Prostate gland (tissue), 2 donors: Measurements from ENCODE around the gene DOCK4. TPM values are rescaled to one million over a fixed set of nuclear protein-coding genes. Genes with fewer than 3 reads are reported as not detected.

Source experiments
- DNase-seq: peaks from one replicate; pipeline ENCODE4 v3.0.0-alpha.2; 2019; ENCODE audit warnings: low spot score
- H3K27ac ChIP-seq, 2 donors: fragments of 200-600 bp; sonication (generic); 2 replicates each; pipeline ENCODE4 v1.5.1; 2017 to 2019
- H3K27me3 ChIP-seq: fragments of 200-600 bp; sonication (generic); replicated peaks from 2 replicates; pipeline ENCODE4 v1.5.1; 2019; ENCODE audit not compliant: insufficient read depth
- H3K36me3 ChIP-seq, 2 donors: fragments of 200-600 bp; sonication (generic); 1 replicate in 1 of 2; 2 replicates in 1 of 2; pipeline versions ENCODE4 v1.5.1 to v1.8.1; 2017 to 2019
- H3K4me1 ChIP-seq: fragments of 200-600 bp; sonication (generic); replicated peaks from 2 replicates; pipeline ENCODE4 v1.5.1; 2019
- H3K4me3 ChIP-seq, 2 donors: fragments of 200-600 bp; sonication (generic); 2 replicates each; pipeline ENCODE4 v1.5.1; 2017 to 2019
- H3K9me3 ChIP-seq: fragments of 200-600 bp; sonication (generic); 2 replicates; pipeline ENCODE4 v1.5.1; 2017
- POLR2A ChIP-seq: fragments of 450-650 bp; IDR thresholded peaks from one replicate; pipeline ENCODE4 v1.6.1; 2016; ENCODE audit warnings: antibody characterized with exemption, mild to moderate bottlenecking
- POLR2AphosphoS5 ChIP-seq: sonication (generic); formaldehyde crosslinking; IDR thresholded peaks from one replicate; pipeline ENCODE4 v1.6.1; 2017; ENCODE audit warnings: antibody characterized with exemption
- WGBS: methylation state at CpG from one replicate; pipeline ENCODE4 v1.1.5; 2018; 5-methylcytosine and 5-hydroxymethylcytosine counted together
- intact Hi-C: fragments of 100-400 bp; cut with DNase I; formaldehyde crosslinking; loops from one replicate; pipeline ENCODE4 v1.14.2; 2022
- total RNA-seq, 2 donors: library from RNA; depleted of rRNA; stranded (reverse); fragments of >200 nt; gene quantifications; one replicate each; pipeline ENCODE4 v1.1.0, GENCODE V29; 2016
- TF ChIP-seq, protein P1 (sequence below), 4 experiments: fragments of 200-600 bp in 2 of 4; fragments of 450-650 bp in 2 of 4; sonication (generic) in 2 of 4; IDR thresholded peaks; 1 replicate in 3 of 4; 2 replicates in 1 of 4; pipeline ENCODE4 v1.5.1; 2016 to 2019; ENCODE audit warnings: antibody characterized with exemption in 4 of 4, mild to moderate bottlenecking in 2 of 4, moderate library complexity in 2 of 4

Gene DOCK4
- total RNA-seq, 2 donors from 2014 or later: 21.8 to 37.4 TPM

DNA sequence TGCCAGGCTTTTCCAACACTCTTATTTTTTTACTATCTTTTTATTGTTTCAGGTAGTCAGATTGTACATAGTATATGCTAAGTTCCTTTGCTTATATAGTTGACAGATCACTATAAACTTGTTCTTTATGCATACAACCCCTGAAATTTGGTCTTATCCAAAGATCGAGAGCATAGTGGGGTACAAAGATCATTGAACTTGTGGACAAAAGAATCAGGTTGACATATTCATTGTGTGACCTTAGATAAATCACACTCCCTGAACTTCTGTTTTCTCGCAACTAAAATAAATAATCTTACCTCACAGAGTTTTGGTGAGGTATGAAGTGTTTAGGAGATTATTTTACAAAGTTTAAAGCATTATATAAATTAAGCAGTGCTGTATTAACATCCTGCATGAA lies 22.4 kb upstream of the DOCK4 start:
- Histone ChIP-seq H3K27me3 (no peaks in the 10 kb centered on the region), H3K4me3 (no peak overlapping the region), H3K9me3 (no peaks in the 10 kb centered on the region), H3K4me1 (no peaks in the 10 kb centered on the region), H3K27ac (no peak overlapping the region), H3K36me3 (no peaks in the 10 kb centered on the region)
- WGBS: 82% methylated on average over 2 of the region's 2 CpGs
- intact Hi-C loops: no loop called here
- no peak for DNase-seq
- TF ChIP-seq POLR2A (no peak), POLR2AphosphoS5 (no peak)
- TF ChIP-seq, protein P1, sequence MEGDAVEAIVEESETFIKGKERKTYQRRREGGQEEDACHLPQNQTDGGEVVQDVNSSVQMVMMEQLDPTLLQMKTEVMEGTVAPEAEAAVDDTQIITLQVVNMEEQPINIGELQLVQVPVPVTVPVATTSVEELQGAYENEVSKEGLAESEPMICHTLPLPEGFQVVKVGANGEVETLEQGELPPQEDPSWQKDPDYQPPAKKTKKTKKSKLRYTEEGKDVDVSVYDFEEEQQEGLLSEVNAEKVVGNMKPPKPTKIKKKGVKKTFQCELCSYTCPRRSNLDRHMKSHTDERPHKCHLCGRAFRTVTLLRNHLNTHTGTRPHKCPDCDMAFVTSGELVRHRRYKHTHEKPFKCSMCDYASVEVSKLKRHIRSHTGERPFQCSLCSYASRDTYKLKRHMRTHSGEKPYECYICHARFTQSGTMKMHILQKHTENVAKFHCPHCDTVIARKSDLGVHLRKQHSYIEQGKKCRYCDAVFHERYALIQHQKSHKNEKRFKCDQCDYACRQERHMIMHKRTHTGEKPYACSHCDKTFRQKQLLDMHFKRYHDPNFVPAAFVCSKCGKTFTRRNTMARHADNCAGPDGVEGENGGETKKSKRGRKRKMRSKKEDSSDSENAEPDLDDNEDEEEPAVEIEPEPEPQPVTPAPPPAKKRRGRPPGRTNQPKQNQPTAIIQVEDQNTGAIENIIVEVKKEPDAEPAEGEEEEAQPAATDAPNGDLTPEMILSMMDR (IDR thresholded peaks at IDR 0.05): no peak

DNA sequence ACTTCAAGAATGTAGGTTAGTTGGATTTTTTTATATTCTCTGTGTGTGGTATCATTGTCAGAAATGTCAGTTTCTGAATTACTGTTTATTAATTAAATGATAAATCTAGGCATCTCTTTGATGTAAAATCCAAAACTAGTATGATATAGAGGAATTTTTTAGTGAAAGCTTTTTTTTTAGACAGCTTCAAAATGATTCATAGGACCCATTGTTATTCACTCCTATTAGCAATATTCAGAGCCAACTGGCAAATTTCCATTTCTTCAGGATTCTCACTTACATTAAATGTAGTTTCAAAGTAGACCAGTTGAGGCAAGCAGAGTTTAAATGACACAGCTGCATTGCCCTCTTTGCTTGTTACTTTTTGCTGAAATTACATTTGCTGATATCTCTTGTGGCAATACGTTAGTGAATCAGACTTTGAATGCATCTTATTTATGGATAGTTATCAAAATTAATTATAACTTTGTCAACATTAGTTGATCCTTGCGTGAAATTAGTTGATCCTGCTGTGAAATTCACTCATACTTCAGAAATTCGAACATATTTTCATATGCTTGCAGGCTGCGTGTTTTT lies 20.6 kb upstream of the DOCK4 start:
- 89% methylated on average over 4 of the region's 4 CpGs for WGBS
- Histone ChIP-seq H3K9me3 (no peaks in the 10 kb centered on the region), H3K36me3 (no peaks in the 10 kb centered on the region), H3K4me1 (no peaks in the 10 kb centered on the region), H3K27ac (no peak overlapping the region), H3K27me3 (no peaks in the 10 kb centered on the region), H3K4me3 (no peak overlapping the region)
- intact Hi-C loops: no loop called here
- no peak for TF ChIP-seq POLR2AphosphoS5
- TF ChIP-seq POLR2A: no peak
- TF ChIP-seq, protein P1 (IDR thresholded peaks at IDR 0.05): no peak
- no peak for DNase-seq

DNA sequence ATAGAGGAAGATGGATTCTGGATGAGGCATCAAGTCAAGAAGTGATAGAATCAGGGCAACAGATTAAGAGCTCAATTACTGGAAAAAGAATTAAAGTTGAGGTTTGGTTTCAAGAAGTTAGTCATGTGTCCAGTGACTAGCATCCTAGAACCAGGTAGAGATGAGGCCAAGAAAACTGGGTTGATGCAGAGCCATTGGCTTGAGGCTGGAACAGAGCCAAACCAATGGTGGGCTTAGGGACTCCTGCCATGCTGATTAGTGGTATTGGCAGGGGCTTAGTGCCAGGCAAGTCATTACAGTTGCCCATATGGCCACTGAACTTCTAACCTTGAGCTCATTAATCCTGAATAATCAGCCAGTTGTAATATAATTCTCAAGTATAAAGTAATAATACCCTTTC lies 18.8 kb upstream of the DOCK4 start:
- TF ChIP-seq POLR2AphosphoS5 (no peak), POLR2A (no peak)
- TF ChIP-seq, protein P1 (IDR thresholded peaks at IDR 0.05): no peak
- no peaks in the 10 kb centered on the region for H3K36me3 ChIP-seq
- no peak for DNase-seq
- H3K4me1 ChIP-seq: no peaks in the 10 kb centered on the region
- H3K4me3 ChIP-seq: no peak overlapping the region
- no peak overlapping the region for H3K27ac ChIP-seq
- H3K27me3 ChIP-seq: no peaks in the 10 kb centered on the region
- no peaks in the 10 kb centered on the region for H3K9me3 ChIP-seq
- intact Hi-C loops: no loop called here

DNA sequence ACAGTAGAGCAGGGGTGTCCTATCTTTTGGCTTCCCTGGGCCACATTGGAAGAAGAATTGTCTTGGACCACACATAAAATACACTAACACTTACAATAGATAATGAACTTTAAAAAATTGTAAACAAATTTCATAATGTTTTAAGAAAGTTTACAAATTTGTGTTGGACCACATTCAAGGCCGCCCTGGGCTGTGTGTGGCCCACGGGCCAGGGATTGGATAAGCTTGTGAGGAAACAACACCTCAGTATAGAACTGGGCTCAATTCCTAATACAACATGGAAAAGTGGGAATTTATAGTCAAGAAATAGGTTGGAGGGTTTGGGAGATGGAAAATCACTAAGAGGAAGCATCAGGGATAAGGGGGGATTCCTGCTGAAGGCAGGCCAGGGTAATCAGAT lies 18.0 kb upstream of the DOCK4 start:
- intact Hi-C loops: no loop called here
- DNase-seq: no peak
- Histone ChIP-seq H3K27ac (no peak overlapping the region), H3K4me1 (no peaks in the 10 kb centered on the region), H3K27me3 (no peaks in the 10 kb centered on the region), H3K36me3 (no peaks in the 10 kb centered on the region), H3K4me3 (no peak overlapping the region), H3K9me3 (no peaks in the 10 kb centered on the region)
- TF ChIP-seq POLR2AphosphoS5 (no peak), POLR2A (no peak)
- TF ChIP-seq, protein P1 (IDR thresholded peaks at IDR 0.05): no peak
- WGBS: 91% methylated on average over 2 of the region's 2 CpGs

DNA sequence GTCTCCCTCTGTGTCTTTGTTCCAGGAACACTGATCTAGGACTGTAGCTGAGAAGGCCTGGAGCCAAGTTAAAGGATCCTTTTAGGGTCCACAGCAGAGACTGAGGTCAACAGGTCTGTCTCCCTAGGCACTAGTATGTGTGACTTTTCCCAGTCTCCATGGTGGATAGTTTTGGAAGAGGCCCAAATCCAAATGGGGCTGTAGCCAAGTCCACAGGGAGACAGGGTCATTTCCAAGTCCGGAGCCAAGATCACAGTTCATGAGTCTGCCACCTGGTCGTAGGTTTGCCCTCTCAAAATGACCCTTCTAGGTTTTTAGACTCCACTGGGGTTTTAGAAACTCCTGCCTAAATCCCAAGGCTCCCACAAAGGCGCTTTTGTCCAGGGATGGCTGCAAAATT lies 17.1 kb upstream of the DOCK4 start:
- TF ChIP-seq POLR2AphosphoS5: no peak
- no peak for TF ChIP-seq POLR2A
- TF ChIP-seq, protein P1 (IDR thresholded peaks at IDR 0.05): no peak
- WGBS: 96% methylated on average over 3 of the region's 3 CpGs

More for the DNA sequence above, 17.1 kb upstream of the DOCK4 start:
- Histone ChIP-seq H3K27ac (no peak overlapping the region), H3K27me3 (no peaks in the 10 kb centered on the region), H3K9me3 (no peaks in the 10 kb centered on the region), H3K36me3 (no peaks in the 10 kb centered on the region), H3K4me3 (no peak overlapping the region), H3K4me1 (no peaks in the 10 kb centered on the region)
- intact Hi-C loops: no loop called here
- no peak for DNase-seq
